GM06990 (cell line): ENCODE data around the gene UBE2M.
A peak's percentile ranks its signal among the peaks of the same experiment; 100 is the strongest.

Experiments used
- DNase-seq: peaks from one replicate; pipeline ENCODE4 v3.0.0-alpha.2; 2011; ENCODE audit not compliant: insufficient read length; ENCODE audit errors: extremely low read depth
- H3K27me3 ChIP-seq: replicated peaks from 2 replicates; pipeline ENCODE4 v1.6.0; 2011; ENCODE audit warnings: low read length; ENCODE audit not compliant: control insufficient read depth, insufficient read depth
- H3K36me3 ChIP-seq: 2 replicates; pipeline ENCODE4 v1.5.1; 2011; ENCODE audit warnings: low read length; ENCODE audit not compliant: control insufficient read depth, insufficient read depth
- H3K4me3 ChIP-seq: replicated peaks from 2 replicates; pipeline ENCODE4 v1.5.1; 2011; ENCODE audit warnings: low read depth, mild to moderate bottlenecking, control low read depth, low read length
- CTCF ChIP-seq: IDR thresholded peaks from 2 replicates; pipeline ENCODE4 v1.5.1; 2011; ENCODE audit warnings: low read length, control low read depth, mild to moderate bottlenecking, inconsistent platforms; ENCODE audit not compliant: insufficient read depth, poor library complexity, severe bottlenecking

The UBE2M gene

GRCh38 chr19:58518256-58519086 lies 39.9 kb downstream of the UBE2M start:
- TF ChIP-seq CTCF, result no peak
- DNase-seq, result no peak
- Histone ChIP-seq H3K36me3 (peaks cover 9% of the 10 kb centered on the region), H3K4me3 (peak overlapping the region; percentile 84), H3K27me3 (no peaks in the 10 kb centered on the region)

- DNase-seq, result no peak
- no peak for TF ChIP-seq CTCF
- H3K4me3 ChIP-seq, result no peak overlapping the region
Observed at GRCh38 chr19:58516964-58517833, 41.2 kb downstream of the UBE2M start.

GRCh38 chr19:58516246-58516836 lies 42.1 kb downstream of the UBE2M start:
- Histone ChIP-seq H3K4me3 (no peak overlapping the region), H3K27me3 (no peaks in the 10 kb centered on the region), H3K36me3 (peaks cover 9% of the 10 kb centered on the region)
- TF ChIP-seq CTCF, result no peak
- no peak for DNase-seq

More at GRCh38 chr19:58516964-58517833, 41.2 kb downstream of the UBE2M start:
- H3K27me3 ChIP-seq, result no peaks in the 10 kb centered on the region
- H3K36me3 ChIP-seq, result peaks cover 9% of the 10 kb centered on the region

GRCh38 chr19:58515259-58515658 lies 43.2 kb downstream of the UBE2M start:
- H3K36me3 ChIP-seq, result peaks cover 9% of the 10 kb centered on the region
- no peak for TF ChIP-seq CTCF
- no peaks in the 10 kb centered on the region for H3K27me3 ChIP-seq
- H3K4me3 ChIP-seq, result no peak overlapping the region
- DNase-seq, result no peak

GRCh38 chr19:58514564-58515022 lies 43.8 kb downstream of the UBE2M start:
- no peak for DNase-seq

More at GRCh38 chr19:58514564-58515022, 43.8 kb downstream of the UBE2M start:
- H3K36me3 ChIP-seq, result peaks cover 9% of the 10 kb centered on the region
- TF ChIP-seq CTCF, result no peak
- H3K27me3 ChIP-seq, result no peaks in the 10 kb centered on the region
- H3K4me3 ChIP-seq, result peak overlapping the region; percentile 68
